ENCODE measurements around the gene CAPN10.
"Not testable (repeated sequence)": the region's sequence is repeated elsewhere in the genome, so short reads cannot be mapped to it uniquely, and the experiment has no call there.

DNA sequence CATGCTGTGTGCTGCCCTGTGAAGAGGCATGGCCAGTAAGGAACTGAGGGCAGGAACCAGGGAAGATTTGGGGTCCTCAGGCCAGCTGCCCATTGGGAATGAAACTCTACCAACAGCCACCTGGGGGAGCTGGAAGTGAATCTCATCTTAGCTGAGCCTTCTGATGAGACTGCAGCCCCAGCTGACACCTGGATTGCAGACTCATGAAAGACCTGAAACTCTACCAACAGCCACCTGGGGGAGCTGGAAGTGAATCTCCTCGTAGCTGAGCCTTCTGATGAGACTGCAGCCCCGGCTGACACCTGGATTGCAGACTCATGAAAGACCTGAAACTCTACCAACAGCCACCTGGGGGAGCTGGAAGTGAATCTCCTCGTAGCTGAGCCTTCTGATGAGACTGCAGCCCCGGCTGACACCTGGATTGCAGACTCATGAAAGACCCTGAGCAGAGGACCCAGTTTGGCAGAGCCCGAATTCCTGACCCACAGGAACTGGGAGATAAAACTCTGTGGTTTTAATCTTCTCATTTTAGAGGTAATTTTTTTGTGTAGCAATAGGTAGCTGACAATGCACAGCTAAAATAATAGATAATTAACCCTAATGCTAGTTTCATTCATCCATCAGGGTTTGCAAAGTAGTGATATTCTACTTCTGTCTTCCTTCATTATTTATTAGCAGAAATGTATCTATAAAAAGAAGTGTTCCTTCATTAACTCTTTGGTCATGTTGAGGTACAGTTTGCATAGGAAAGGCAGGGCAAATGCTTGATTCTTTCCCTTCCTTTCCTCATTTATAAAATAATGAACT, 30.5 kb downstream of the CAPN10 start:
- TF ChIP-seq, protein P1, sequence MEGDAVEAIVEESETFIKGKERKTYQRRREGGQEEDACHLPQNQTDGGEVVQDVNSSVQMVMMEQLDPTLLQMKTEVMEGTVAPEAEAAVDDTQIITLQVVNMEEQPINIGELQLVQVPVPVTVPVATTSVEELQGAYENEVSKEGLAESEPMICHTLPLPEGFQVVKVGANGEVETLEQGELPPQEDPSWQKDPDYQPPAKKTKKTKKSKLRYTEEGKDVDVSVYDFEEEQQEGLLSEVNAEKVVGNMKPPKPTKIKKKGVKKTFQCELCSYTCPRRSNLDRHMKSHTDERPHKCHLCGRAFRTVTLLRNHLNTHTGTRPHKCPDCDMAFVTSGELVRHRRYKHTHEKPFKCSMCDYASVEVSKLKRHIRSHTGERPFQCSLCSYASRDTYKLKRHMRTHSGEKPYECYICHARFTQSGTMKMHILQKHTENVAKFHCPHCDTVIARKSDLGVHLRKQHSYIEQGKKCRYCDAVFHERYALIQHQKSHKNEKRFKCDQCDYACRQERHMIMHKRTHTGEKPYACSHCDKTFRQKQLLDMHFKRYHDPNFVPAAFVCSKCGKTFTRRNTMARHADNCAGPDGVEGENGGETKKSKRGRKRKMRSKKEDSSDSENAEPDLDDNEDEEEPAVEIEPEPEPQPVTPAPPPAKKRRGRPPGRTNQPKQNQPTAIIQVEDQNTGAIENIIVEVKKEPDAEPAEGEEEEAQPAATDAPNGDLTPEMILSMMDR (IDR thresholded peaks at IDR 0.05), result not testable (repeated sequence)
- not testable (repeated sequence) for TF ChIP-seq POLR2A (IDR thresholded peaks at IDR 0.05)

Data from uterus (tissue), 2 donors.